Measurements from ENCODE around the gene HECW1. TPM values are rescaled to one million over a fixed set of nuclear protein-coding genes. Genes with fewer than 3 reads are reported as not detected.

Gene HECW1
- total and polyA plus RNA-seq, 12 donors: 0.07 to 0.23 TPM; not detected in 10

GRCh38 chr7:43522406-43523156 is 410.1 kb downstream of the HECW1 start:
- no peaks in the 10 kb centered on the region for H3K27me3 ChIP-seq
- H3K4me3 ChIP-seq: no peak overlapping the region
- ATAC-seq: peak in 3 of 8 donors; percentile 27 to 46 (median 33)
- H3K9me3 ChIP-seq: no peaks in the 10 kb centered on the region
- H3K4me1 ChIP-seq: no peaks in the 10 kb centered on the region
- intact Hi-C loops (cut with DNase I): no loop called here
- TF ChIP-seq CTCF (IDR thresholded peaks at IDR 0.05): no peak
- DNase-seq: no peak
- 76 to 81% methylated on average over 8 of the region's 8 CpGs for WGBS, 2 donors
- no peak overlapping the region for H3K27ac ChIP-seq
- H3K36me3 ChIP-seq: no peaks in the 10 kb centered on the region

GRCh38 chr7:43528576-43529354 is 416.3 kb downstream of the HECW1 start:
- no peak for DNase-seq
- Histone ChIP-seq H3K36me3 (no peaks in the 10 kb centered on the region), H3K27ac (no peak overlapping the region), H3K4me1 (no peaks in the 10 kb centered on the region), H3K27me3 (no peaks in the 10 kb centered on the region), H3K9me3 (no peaks in the 10 kb centered on the region), H3K4me3 (no peak overlapping the region)
- intact Hi-C loops (cut with DNase I): no loop called here
- no peak for TF ChIP-seq CTCF (IDR thresholded peaks at IDR 0.05)
- no peak for ATAC-seq
- 71 to 77% methylated on average over 10 of the region's 10 CpGs for WGBS, 2 donors

GRCh38 chr7:43530553-43531410 is 418.3 kb downstream of the HECW1 start:
- H3K27ac ChIP-seq: no peak overlapping the region
- no peak for DNase-seq
- no peaks in the 10 kb centered on the region for H3K27me3 ChIP-seq
- intact Hi-C loops (cut with DNase I): no loop called here
- no peak for TF ChIP-seq CTCF (IDR thresholded peaks at IDR 0.05)
- no peak for ATAC-seq
- no peaks in the 10 kb centered on the region for H3K36me3 ChIP-seq
- H3K4me1 ChIP-seq: peaks cover 0 to 7% (median 0%) of the 10 kb centered on the region in 9 donors
- H3K9me3 ChIP-seq: no peaks in the 10 kb centered on the region
- no peak overlapping the region for H3K4me3 ChIP-seq
- WGBS, 2 donors: 53 to 57% methylated on average over 6 of the region's 6 CpGs

- DNase-seq: peak; percentile 25 to 31
- ATAC-seq: peak in 7 of 8 donors; percentile 42 to 95 (median 88)
- Histone ChIP-seq H3K27me3 (no peaks in the 10 kb centered on the region), H3K27ac (peak overlapping the region in 1 of 10 donors; percentile 1), H3K36me3 (no peaks in the 10 kb centered on the region), H3K4me1 (peaks cover 0 to 7% (median 0%) of the 10 kb centered on the region in 9 donors), H3K9me3 (no peaks in the 10 kb centered on the region), H3K4me3 (no peak overlapping the region)
- TF ChIP-seq CTCF (IDR thresholded peaks at IDR 0.05): peak in 1 of 9 donors; percentile 12
- intact Hi-C loops (cut with DNase I): no loop called here
- WGBS, 2 donors: 41 to 48% methylated on average over 9 of the region's 9 CpGs
These were observed 419.3 kb downstream of the HECW1 start for GRCh38 chr7:43531700-43532099.
